ENCODE measurements around the gene SMARCA2.

GRCh38 chr9:2234371-2234893 lies 219.3 kb downstream of the SMARCA2 start:
- no peak for TF ChIP-seq CTCF (IDR thresholded peaks at IDR 0.05; ENCODE audit: low read length)
- TF ChIP-seq EZH2 (IDR thresholded peaks at IDR 0.05; ENCODE audit: borderline replicate concordance, low read length) = no peak
